Left lung (tissue), 10 donors: Measurements from ENCODE around the gene NIPAL4. TPM values are rescaled to one million over a fixed set of nuclear protein-coding genes. Genes with fewer than 3 reads are reported as not detected.

Experiments
- ATAC-seq: fragments of 200-7000 bp; cut with Tn5 transposase; one replicate; pipeline ENCODE4 v1.9.1; 2020; ENCODE audit warnings: moderate library complexity
- DNase-seq, 4 donors: peaks; one replicate each; pipeline ENCODE4 v3.0.0-alpha.2; 2013 to 2020
- H3K27ac ChIP-seq, 2 donors: fragments of 200-600 bp; sonication (generic) in 1 of 2; one replicate each; pipeline versions ENCODE4 v1.5.0 to v1.8.0; 2020 to 2021
- H3K27me3 ChIP-seq, 2 donors: fragments of 200-600 bp; sonication (generic) in 1 of 2; one replicate each; pipeline versions ENCODE4 v1.5.0 to v1.8.0; 2020 to 2021
- H3K36me3 ChIP-seq, 2 donors: fragments of 200-600 bp; sonication (generic) in 1 of 2; one replicate each; pipeline versions ENCODE4 v1.5.0 to v1.8.0; 2020 to 2021
- H3K4me1 ChIP-seq, 2 donors: fragments of 200-600 bp; one replicate each; pipeline ENCODE4 v1.8.0; 2021
- H3K4me3 ChIP-seq, 2 donors: fragments of 200-600 bp; sonication (generic) in 1 of 2; one replicate each; pipeline versions ENCODE4 v1.5.0 to v1.8.0; 2020 to 2021; ENCODE audit warnings: mild to moderate bottlenecking in 1 of 2
- H3K9me3 ChIP-seq, 2 donors: fragments of 200-600 bp; sonication (generic) in 1 of 2; one replicate each; pipeline versions ENCODE4 v1.5.0 to v1.8.0; 2020 to 2021
- intact Hi-C, 2 donors: fragments of 100-400 bp; cut with DNase I; formaldehyde crosslinking; loops; one replicate each; pipeline versions ENCODE4 v1.11.2 to v1.14.2; 2022
- polyA plus RNA-seq, 6 donors: library from polyadenylated mRNA; unstranded; fragments of 120-200 nt; gene quantifications; one replicate each; pipeline ENCODE4 v1.2.1, GENCODE V29; 2013; ENCODE audit not compliant: insufficient read length in 6 of 6
- total RNA-seq, 2 donors: library from RNA; stranded (reverse); fragmentation: NEBNext Ultra II Directional; extraction: Animal tissue kit (Norgen Biotek cat#: 25700); gene quantifications; one replicate each; pipeline ENCODE4 v1.2.1, GENCODE V29; 2021
- TF ChIP-seq, protein P1 (sequence below), 2 donors: fragments of 200-600 bp; sonication (generic) in 1 of 2; IDR thresholded peaks; one replicate each; pipeline versions ENCODE4 v1.5.0 to v1.8.0; 2021; ENCODE audit warnings: antibody characterized with exemption in 2 of 2
- donor health status: DM: no; HTN: yes; CAD: no.
- donor health status: DM: no; HTN: no; CAD: no.

The NIPAL4 gene
- total and polyA plus RNA-seq, 8 donors, result 0.06 to 0.39 (median 0.14) TPM; not detected in 1

- peak in 2 of 4 donors; percentile 27 to 44 for DNase-seq
- Histone ChIP-seq H3K4me3 (no peak overlapping the region), H3K36me3 (peaks cover 0 to 41% of the 10 kb centered on the region in 2 donors), H3K9me3 (no peaks in the 10 kb centered on the region), H3K27ac (peak overlapping the region; percentile 5 to 10), H3K27me3 (no peaks in the 10 kb centered on the region), H3K4me1 (peaks cover 13 to 40% of the 10 kb centered on the region in 2 donors)
- intact Hi-C loops, result no loop called here
- no peak for ATAC-seq
- TF ChIP-seq, protein P1, sequence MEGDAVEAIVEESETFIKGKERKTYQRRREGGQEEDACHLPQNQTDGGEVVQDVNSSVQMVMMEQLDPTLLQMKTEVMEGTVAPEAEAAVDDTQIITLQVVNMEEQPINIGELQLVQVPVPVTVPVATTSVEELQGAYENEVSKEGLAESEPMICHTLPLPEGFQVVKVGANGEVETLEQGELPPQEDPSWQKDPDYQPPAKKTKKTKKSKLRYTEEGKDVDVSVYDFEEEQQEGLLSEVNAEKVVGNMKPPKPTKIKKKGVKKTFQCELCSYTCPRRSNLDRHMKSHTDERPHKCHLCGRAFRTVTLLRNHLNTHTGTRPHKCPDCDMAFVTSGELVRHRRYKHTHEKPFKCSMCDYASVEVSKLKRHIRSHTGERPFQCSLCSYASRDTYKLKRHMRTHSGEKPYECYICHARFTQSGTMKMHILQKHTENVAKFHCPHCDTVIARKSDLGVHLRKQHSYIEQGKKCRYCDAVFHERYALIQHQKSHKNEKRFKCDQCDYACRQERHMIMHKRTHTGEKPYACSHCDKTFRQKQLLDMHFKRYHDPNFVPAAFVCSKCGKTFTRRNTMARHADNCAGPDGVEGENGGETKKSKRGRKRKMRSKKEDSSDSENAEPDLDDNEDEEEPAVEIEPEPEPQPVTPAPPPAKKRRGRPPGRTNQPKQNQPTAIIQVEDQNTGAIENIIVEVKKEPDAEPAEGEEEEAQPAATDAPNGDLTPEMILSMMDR (IDR thresholded peaks at IDR 0.05), result no peak
Observed at GRCh38 chr5:157506981-157507780, 47.2 kb downstream of the NIPAL4 start.

GRCh38 chr5:157509093-157509492, 49.1 kb downstream of the NIPAL4 start:
- TF ChIP-seq, protein P1 (IDR thresholded peaks at IDR 0.05), result no peak
- intact Hi-C loops, result no loop called here
- DNase-seq, result no peak
- H3K36me3 ChIP-seq, result peaks cover 0 to 45% of the 10 kb centered on the region in 2 donors
- ATAC-seq, result no peak
- H3K9me3 ChIP-seq, result no peaks in the 10 kb centered on the region
- H3K4me3 ChIP-seq, result no peak overlapping the region
- H3K4me1 ChIP-seq, result peaks cover 13 to 35% of the 10 kb centered on the region in 2 donors
- H3K27me3 ChIP-seq, result no peaks in the 10 kb centered on the region
- H3K27ac ChIP-seq, result no peak overlapping the region

DNA sequence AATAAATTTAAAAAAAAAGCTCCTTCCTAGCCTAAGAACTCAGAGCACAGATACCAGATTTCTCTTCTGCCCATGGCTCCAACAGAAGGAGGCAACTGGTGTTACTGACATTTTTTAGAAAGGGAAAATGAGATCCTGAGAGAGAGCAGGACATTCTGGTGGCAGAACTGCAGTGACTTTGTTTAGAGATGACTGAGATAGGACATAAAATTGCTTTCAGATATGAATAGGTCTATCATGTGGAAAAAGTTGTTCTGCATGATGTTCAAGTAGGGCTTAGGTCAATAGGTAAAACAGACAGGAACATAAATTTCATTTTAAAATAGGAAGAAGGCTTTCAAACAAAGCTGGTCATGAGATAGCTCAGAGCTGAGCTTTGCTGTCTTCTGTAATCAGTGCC, 49.6 kb downstream of the NIPAL4 start:
- Histone ChIP-seq H3K4me1 (peaks cover 13 to 35% of the 10 kb centered on the region in 2 donors), H3K27me3 (no peaks in the 10 kb centered on the region), H3K4me3 (no peak overlapping the region), H3K27ac (no peak overlapping the region), H3K36me3 (peaks cover 0 to 42% of the 10 kb centered on the region in 2 donors), H3K9me3 (no peaks in the 10 kb centered on the region)
- ATAC-seq (no peak), DNase-seq (no peak)
- TF ChIP-seq, protein P1 (IDR thresholded peaks at IDR 0.05), result no peak
- intact Hi-C loops, result no loop called here

DNA sequence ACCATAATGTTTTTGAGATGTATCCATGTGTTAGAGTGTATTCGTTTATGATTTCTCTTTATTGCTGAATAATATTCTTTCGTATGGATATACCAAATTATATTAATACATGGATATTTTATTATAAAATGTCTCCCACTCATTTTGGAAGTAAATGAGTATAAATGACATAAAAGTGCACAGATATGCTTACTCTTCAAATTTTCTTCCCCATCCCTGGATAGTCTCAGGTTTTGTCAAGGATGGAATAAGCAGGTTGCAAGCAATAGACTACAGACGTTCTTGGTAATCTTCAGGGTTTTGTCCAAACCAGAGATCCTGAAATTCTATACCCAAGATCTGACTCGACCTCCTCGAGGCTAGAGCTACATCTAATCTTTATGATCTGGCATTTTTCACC, 50.7 kb downstream of the NIPAL4 start:
- intact Hi-C loops, result no loop called here
- no peak for ATAC-seq
- TF ChIP-seq, protein P1 (IDR thresholded peaks at IDR 0.05), result no peak

More for the DNA sequence above, 50.7 kb downstream of the NIPAL4 start:
- Histone ChIP-seq H3K4me3 (no peak overlapping the region), H3K27ac (no peak overlapping the region), H3K4me1 (peaks cover 11 to 30% of the 10 kb centered on the region in 2 donors), H3K9me3 (no peaks in the 10 kb centered on the region), H3K36me3 (peaks cover 0 to 37% of the 10 kb centered on the region in 2 donors), H3K27me3 (no peaks in the 10 kb centered on the region)
- no peak for DNase-seq
